Umbilical cord (tissue), 2 donors: ENCODE measurements around the gene SENP1. TPM values are rescaled to one million over a fixed set of nuclear protein-coding genes. Genes with fewer than 3 reads are reported as not detected.
"Not testable (repeated sequence)": the region's sequence is repeated elsewhere in the genome, so short reads cannot be mapped to it uniquely, and the experiment has no call there.

Experiments
- DNase-seq: peaks from one replicate; pipeline ENCODE4 v3.0.0-alpha.2; 2015; ENCODE audit warnings: low spot score
- total RNA-seq: library from RNA; depleted of rRNA; stranded (reverse); fragments of >200 nt; gene quantifications from one replicate; pipeline ENCODE4 v1.2.3, GENCODE V29; 2014; ENCODE audit warnings: low replicate concordance; ENCODE audit not compliant: insufficient read depth

The SENP1 gene
- 45.0 TPM for total RNA-seq

- peak; percentile 90 for DNase-seq
Measured at GRCh38 chr12:48105867-48106680, at the start of gene SENP1. Gene SENP1, minus strand, starts transcription at chr12:48106079. Its CDS starts 4,607 bp downstream, at chr12:48101472.

GRCh38 chr12:48151103-48151771 lies 45.4 kb upstream of the SENP1 start:
- no peak for DNase-seq

GRCh38 chr12:48145981-48146380 lies 40.1 kb upstream of the SENP1 start:
- DNase-seq: no peak

- no peak for DNase-seq
Measured at GRCh38 chr12:48143898-48144297, 38.0 kb upstream of the SENP1 start.

- no peak for DNase-seq
Measured at GRCh38 chr12:48142818-48143674, 37.2 kb upstream of the SENP1 start.

- no peak for DNase-seq
Measured at GRCh38 chr12:48135027-48135426, 29.1 kb upstream of the SENP1 start.

GRCh38 chr12:48132826-48133225 lies 26.9 kb upstream of the SENP1 start:
- no peak for DNase-seq

GRCh38 chr12:48131517-48131916 lies 25.6 kb upstream of the SENP1 start:
- DNase-seq: no peak

- no peak for DNase-seq
Measured at GRCh38 chr12:48129376-48129775, 23.5 kb upstream of the SENP1 start.

- no peak for DNase-seq
Measured at GRCh38 chr12:48128800-48129199, 22.9 kb upstream of the SENP1 start.

- DNase-seq: no peak
Measured at GRCh38 chr12:48126953-48127630, 21.2 kb upstream of the SENP1 start.

- no peak for DNase-seq
Measured at GRCh38 chr12:48125985-48126384, 20.1 kb upstream of the SENP1 start.

GRCh38 chr12:48125542-48125941 lies 19.7 kb upstream of the SENP1 start:
- not testable (repeated sequence) for DNase-seq

GRCh38 chr12:48123169-48123568 lies 17.3 kb upstream of the SENP1 start:
- DNase-seq: no peak

- no peak for DNase-seq
Measured at GRCh38 chr12:48122065-48122834, 16.4 kb upstream of the SENP1 start.

- DNase-seq: no peak
Measured at GRCh38 chr12:48121522-48121921, 15.6 kb upstream of the SENP1 start.

GRCh38 chr12:48119834-48120195 lies 13.9 kb upstream of the SENP1 start:
- DNase-seq: no peak

GRCh38 chr12:48119078-48119833 lies 13.4 kb upstream of the SENP1 start, which contains the start of gene PFKM:
Gene PFKM, plus strand, starts transcription at chr12:48119364. Its CDS starts 3,411 bp downstream, at chr12:48122775.
- DNase-seq: peak; percentile 98

- peak; percentile 54 for DNase-seq
Measured at GRCh38 chr12:48118284-48118871, 12.5 kb upstream of the SENP1 start.
